Adrenal gland (tissue), 12 donors: ENCODE results near the gene EMILIN2. TPM values are rescaled to one million over a fixed set of nuclear protein-coding genes. Genes with fewer than 3 reads are reported as not detected.

ENCODE experiments used
- DNase-seq, 7 donors: peaks; one replicate each; pipeline ENCODE4 v3.0.0-alpha.2; 2019 to 2020
- H3K27ac ChIP-seq, 5 donors: fragments of 200-600 bp; sonication (generic) in 4 of 5; 1 replicate in 3 of 5; 2 replicates in 2 of 5; pipeline versions ENCODE4 v1.5.1 to v1.8.0; 2016 to 2020; ENCODE audit warnings: mild to moderate bottlenecking in 1 of 5
- H3K27me3 ChIP-seq: fragments of 200-600 bp; 2 replicates; pipeline ENCODE4 v1.8.0; 2021
- H3K36me3 ChIP-seq, 2 donors: fragments of 200-600 bp; replicated peaks in 1 of 2; 1 replicate in 1 of 2; 2 replicates in 1 of 2; pipeline versions ENCODE4 v1.5.1 to v1.8.0; 2018 to 2022
- H3K4me1 ChIP-seq, 2 donors: fragments of 200-600 bp; replicated peaks in 1 of 2; 1 replicate in 1 of 2; 2 replicates in 1 of 2; pipeline versions ENCODE4 v1.5.1 to v1.8.0; 2018 to 2021
- H3K4me3 ChIP-seq, 4 donors: fragments of 200-600 bp; sonication (generic) in 3 of 4; one replicate each; pipeline ENCODE4 v1.5.1; 2016 to 2018
- H3K9me3 ChIP-seq, 3 donors: fragments of 200-600 bp; sonication (generic) in 1 of 3; replicated peaks in 1 of 3; 1 replicate in 2 of 3; 2 replicates in 1 of 3; pipeline versions ENCODE4 v1.5.1 to v1.8.0; 2016 to 2021
- CTCF ChIP-seq, 6 experiments: fragments of 450-650 bp in 4 of 6; fragments of 200-600 bp in 2 of 6; sonication (generic) in 1 of 6; IDR thresholded peaks; 1 replicate in 5 of 6; 2 replicates in 1 of 6; pipeline versions ENCODE4 v1.5.1 to v1.8.0; 2016 to 2021; ENCODE audit warnings: antibody characterized with exemption in 6 of 6, mild to moderate bottlenecking in 2 of 6, moderate library complexity in 1 of 6
- POLR2A ChIP-seq, 2 donors: fragments of 450-650 bp; IDR thresholded peaks; one replicate each; pipeline ENCODE4 v1.6.1; 2017; ENCODE audit warnings: antibody characterized with exemption in 2 of 2, mild to moderate bottlenecking in 2 of 2, moderate library complexity in 1 of 2
- WGBS, 4 donors: extraction: QIAGEN DNeasy Blood & Tissue Kit in 2 of 4; methylation state at CpG; one replicate each; pipeline versions ENCODE4 v1.1.5 to v1.1.7; 2013 to 2017; 5-methylcytosine and 5-hydroxymethylcytosine counted together
- intact Hi-C, 2 donors: fragments of 100-400 bp; cut with DNase I; formaldehyde crosslinking; loops; one replicate each; pipeline versions ENCODE4 v1.14.1 to v1.15.0; 2022 to 2023
- polyA plus RNA-seq, 3 donors: library from polyadenylated mRNA; stranded (reverse); fragments of 200-250 nt in 2 of 3; fragments of 350-450 nt in 1 of 3; fragmentation: Illumina TruSeq in 1 of 3; extraction: RNeasy Lipid Tissue Mini Kit (QIAGEN cat#74804) in 1 of 3; gene quantifications; one replicate each; pipeline ENCODE4 v1.2.3, GENCODE V29; 2013 to 2014
- total RNA-seq, 9 donors: library from RNA; depleted of rRNA in 4 of 9; stranded (reverse); fragments of >200 nt in 4 of 9; fragments of 120-200 nt in 1 of 9; fragmentation: NEBNext Ultra II Directional in 1 of 9; extraction: Animal tissue kit (Norgen Biotek cat#: 25700) in 1 of 9; gene quantifications; one replicate each; pipeline versions ENCODE4 v1.1.0 to v1.2.4, GENCODE V29; 2013 to 2023
- donor health status: healthy with polysubstance abuse.
- donor health status: Bipolar disorder and iron deficiency.
- donor health status: DM: yes; HTN: yes; CAD: no.
- donor health status: DM: no; HTN: no; CAD: no.
- donor health status: DM: no; HTN: no; CAD: no.
- donor health status: DM: yes; HTN: yes; CAD: no.

The EMILIN2 gene
- total and polyA plus RNA-seq, 12 donors, result 3.3 to 20.8 (median 9.3) TPM

- TF ChIP-seq POLR2A (IDR thresholded peaks at IDR 0.05) (no peak), CTCF (IDR thresholded peaks at IDR 0.05) (no peak)
- WGBS, 4 donors, result 81 to 95% (median 90%) methylated on average over 6 to 11 of the region's 11 CpGs
- no peaks in the 10 kb centered on the region for H3K9me3 ChIP-seq
- no peak overlapping the region for H3K27ac ChIP-seq
- H3K27me3 ChIP-seq, result no peaks in the 10 kb centered on the region
- H3K36me3 ChIP-seq, result peaks cover 0 to 62% of the 10 kb centered on the region in 2 donors
- DNase-seq, result peak in 1 of 7 donors; percentile 44
- no peak overlapping the region for H3K4me3 ChIP-seq
- no peaks in the 10 kb centered on the region for H3K4me1 ChIP-seq
- intact Hi-C loops, result no loop called here
These were observed 73.2 kb downstream of the EMILIN2 start for GRCh38 chr18:2920027-2920426.

- TF ChIP-seq POLR2A (IDR thresholded peaks at IDR 0.05), result no peak
- TF ChIP-seq CTCF (IDR thresholded peaks at IDR 0.05), result no peak
- Histone ChIP-seq H3K27ac (no peak overlapping the region), H3K4me3 (no peak overlapping the region), H3K4me1 (no peaks in the 10 kb centered on the region), H3K27me3 (no peaks in the 10 kb centered on the region), H3K36me3 (peaks cover 0 to 64% of the 10 kb centered on the region in 2 donors), H3K9me3 (no peaks in the 10 kb centered on the region)
- intact Hi-C loops, result no loop called here
- peak in 1 of 7 donors; percentile 39 for DNase-seq
- WGBS, 4 donors, result 92 to 94% (median 93%) methylated on average over 16 of the region's 16 CpGs
These were observed 73.9 kb downstream of the EMILIN2 start for GRCh38 chr18:2920546-2921343.

GRCh38 chr18:2921778-2922177 is 75.0 kb downstream of the EMILIN2 start:
- no peak overlapping the region for H3K27ac ChIP-seq
- DNase-seq, result no peak
- H3K4me3 ChIP-seq, result no peak overlapping the region
- intact Hi-C loops, result no loop called here
- no peaks in the 10 kb centered on the region for H3K27me3 ChIP-seq
- H3K4me1 ChIP-seq, result no peaks in the 10 kb centered on the region
- 88 to 95% (median 91%) methylated on average over 12 to 14 of the region's 14 CpGs for WGBS, 4 donors
- H3K9me3 ChIP-seq, result no peaks in the 10 kb centered on the region
- peaks cover 0 to 64% of the 10 kb centered on the region in 2 donors for H3K36me3 ChIP-seq
- TF ChIP-seq POLR2A (IDR thresholded peaks at IDR 0.05), result no peak
- no peak for TF ChIP-seq CTCF (IDR thresholded peaks at IDR 0.05)

- WGBS, 4 donors, result 93 to 97% (median 95%) methylated on average over 6 of the region's 6 CpGs
- no peak overlapping the region for H3K4me3 ChIP-seq
- H3K36me3 ChIP-seq, result peaks cover 0 to 76% of the 10 kb centered on the region in 2 donors
- no peaks in the 10 kb centered on the region for H3K4me1 ChIP-seq
- DNase-seq, result peak in 1 of 7 donors; percentile 42
- TF ChIP-seq POLR2A (IDR thresholded peaks at IDR 0.05) (no peak), CTCF (IDR thresholded peaks at IDR 0.05) (no peak)
- H3K27ac ChIP-seq, result no peak overlapping the region
- H3K27me3 ChIP-seq, result no peaks in the 10 kb centered on the region
- intact Hi-C loops, result no loop called here
- H3K9me3 ChIP-seq, result no peaks in the 10 kb centered on the region
These were observed 76.7 kb downstream of the EMILIN2 start for GRCh38 chr18:2923464-2923863.
